Mesenchymal stem cell (in vitro differentiated cells and primary cell): ENCODE measurements around the gene PCDHB1.
A peak's percentile ranks its signal among the peaks of the same experiment; 100 is the strongest.
"Not testable (repeated sequence)": the region's sequence is repeated elsewhere in the genome, so short reads cannot be mapped to it uniquely, and the experiment has no call there.

Experiments used
- DNase-seq: peaks from one replicate; pipeline ENCODE4 v3.0.0-alpha.2; 2013
- H2AFZ ChIP-seq: one replicate; pipeline ENCODE4 v1.6.1; 2013; ENCODE audit warnings: low read depth, mild to moderate bottlenecking, control low read depth, inconsistent platforms, low read length, moderate library complexity
- H2AK5ac ChIP-seq: 2 replicates; pipeline ENCODE4 v1.6.1; 2013; ENCODE audit warnings: low read length, moderate library complexity, mild to moderate bottlenecking, inconsistent platforms; ENCODE audit not compliant: severe bottlenecking
- H2BK120ac ChIP-seq: one replicate; pipeline ENCODE4 v1.6.1; 2013; ENCODE audit warnings: low read depth, mild to moderate bottlenecking, inconsistent platforms, low read length, moderate library complexity
- H2BK12ac ChIP-seq, 2 experiments: one replicate each; pipeline ENCODE4 v1.6.1; 2013; ENCODE audit warnings: inconsistent platforms in 2 of 2, low read length in 2 of 2, mild to moderate bottlenecking in 2 of 2, moderate library complexity in 2 of 2, control low read depth in 1 of 2
- H2BK15ac ChIP-seq: one replicate; pipeline ENCODE4 v1.6.1; 2013; ENCODE audit warnings: mild to moderate bottlenecking, low read depth, inconsistent platforms; ENCODE audit not compliant: poor library complexity, severe bottlenecking
- H2BK5ac ChIP-seq: 2 replicates; pipeline ENCODE4 v1.6.1; 2013; ENCODE audit warnings: low read depth, mild to moderate bottlenecking, low read length, control low read depth, inconsistent platforms; ENCODE audit not compliant: poor library complexity, severe bottlenecking
- H3K14ac ChIP-seq, 2 experiments: one replicate each; pipeline ENCODE4 v1.6.1; 2013; ENCODE audit warnings: inconsistent platforms in 2 of 2, low read length in 2 of 2, control low read depth in 1 of 2, mild to moderate bottlenecking in 1 of 2, moderate library complexity in 1 of 2
- H3K18ac ChIP-seq, 2 experiments: one replicate each; pipeline ENCODE4 v1.6.1; 2013; ENCODE audit warnings: inconsistent platforms in 2 of 2, low read length in 2 of 2, control low read depth in 1 of 2, low read depth in 1 of 2, mild to moderate bottlenecking in 1 of 2
- H3K23ac ChIP-seq, 2 experiments: one replicate each; pipeline ENCODE4 v1.6.1; 2013; ENCODE audit warnings: inconsistent platforms in 2 of 2, low read length in 2 of 2, mild to moderate bottlenecking in 2 of 2, moderate library complexity in 2 of 2, control low read depth in 1 of 2
- H3K27ac ChIP-seq: 2 replicates; pipeline ENCODE4 v1.5.1; 2013; ENCODE audit warnings: mild to moderate bottlenecking, moderate library complexity, low read length, control low read depth, inconsistent platforms; ENCODE audit not compliant: poor library complexity, severe bottlenecking
- H3K27me3 ChIP-seq, 2 experiments: 2 replicates each; pipeline versions ENCODE4 v1.6.1 to v1.7.0; 2013; ENCODE audit warnings: low read length in 2 of 2, mild to moderate bottlenecking in 2 of 2, moderate library complexity in 2 of 2, control low read depth in 1 of 2, inconsistent platforms in 1 of 2; ENCODE audit not compliant: control insufficient read depth in 1 of 2, insufficient read depth in 1 of 2
- H3K36me3 ChIP-seq, 2 experiments: 2 replicates each; pipeline versions ENCODE4 v1.6.1 to v1.7.0; 2013; ENCODE audit warnings: low read length in 2 of 2, control low read depth in 1 of 2, inconsistent platforms in 1 of 2, low read depth in 1 of 2, mild to moderate bottlenecking in 1 of 2; ENCODE audit not compliant: insufficient read depth in 2 of 2, control insufficient read depth in 1 of 2
- H3K4ac ChIP-seq, 2 experiments: one replicate each; pipeline ENCODE4 v1.6.1; 2013; ENCODE audit warnings: inconsistent platforms in 2 of 2, low read length in 2 of 2, mild to moderate bottlenecking in 2 of 2, moderate library complexity in 2 of 2, control low read depth in 1 of 2, low read depth in 1 of 2
- H3K4me1 ChIP-seq: 2 replicates; pipeline ENCODE4 v1.6.1; 2013; ENCODE audit warnings: low read depth, low read length, control low read depth; ENCODE audit not compliant: control insufficient read depth, insufficient read depth
- H3K4me2 ChIP-seq: 2 replicates; pipeline ENCODE4 v1.6.1; 2013; ENCODE audit warnings: low read length, mild to moderate bottlenecking, inconsistent platforms; ENCODE audit not compliant: poor library complexity, severe bottlenecking
- H3K4me3 ChIP-seq, 2 experiments: 2 replicates each; pipeline versions ENCODE4 v1.5.1 to v1.7.0; 2013; ENCODE audit warnings: low read length in 2 of 2, mild to moderate bottlenecking in 2 of 2, control low read depth in 1 of 2, low read depth in 1 of 2; ENCODE audit not compliant: insufficient read depth in 1 of 2
- H3K79me1 ChIP-seq: replicated peaks from 2 replicates; pipeline ENCODE4 v1.6.1; 2013; ENCODE audit warnings: mild to moderate bottlenecking, control low read depth, low read length, inconsistent platforms; ENCODE audit not compliant: poor library complexity, severe bottlenecking
- H3K9ac ChIP-seq: 2 replicates; pipeline ENCODE4 v1.7.0; 2013; ENCODE audit warnings: mild to moderate bottlenecking, low read length, moderate library complexity
- H3K9me3 ChIP-seq: 2 replicates; pipeline ENCODE4 v1.7.0; 2013; ENCODE audit warnings: mild to moderate bottlenecking, low read length; ENCODE audit not compliant: control insufficient read depth
- H4K8ac ChIP-seq: one replicate; pipeline ENCODE4 v1.6.1; 2013; ENCODE audit warnings: inconsistent platforms, mild to moderate bottlenecking, low read length, moderate library complexity
- H4K91ac ChIP-seq: one replicate; pipeline ENCODE4 v1.6.1; 2013; ENCODE audit warnings: mild to moderate bottlenecking, low read length, inconsistent platforms
- WGBS: methylation state at CpG from one replicate; pipeline ENCODE4 v1.1.7; 2013; ENCODE audit warnings: mixed read lengths; 5-methylcytosine and 5-hydroxymethylcytosine counted together

Gene PCDHB1

DNA sequence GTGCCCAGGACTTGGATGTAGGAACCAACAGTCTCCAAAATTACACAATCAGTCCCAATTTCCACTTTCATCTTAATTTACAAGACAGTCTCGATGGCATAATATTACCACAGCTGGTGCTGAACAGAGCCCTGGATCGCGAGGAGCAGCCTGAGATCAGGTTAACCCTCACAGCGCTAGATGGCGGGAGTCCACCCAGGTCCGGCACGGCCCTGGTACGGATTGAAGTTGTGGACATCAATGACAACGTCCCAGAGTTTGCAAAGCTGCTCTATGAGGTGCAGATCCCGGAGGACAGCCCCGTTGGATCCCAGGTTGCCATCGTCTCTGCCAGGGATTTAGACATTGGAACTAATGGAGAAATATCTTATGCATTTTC lies 44.1 kb downstream of the PCDHB1 start:
- H2BK15ac ChIP-seq, result no peak overlapping the region

GRCh38 chr5:141096181-141096580 lies 45.0 kb downstream of the PCDHB1 start:
- H4K8ac ChIP-seq, H2BK12ac ChIP-seq, H2BK15ac ChIP-seq, H3K4me3 ChIP-seq, H2AK5ac ChIP-seq, H2AFZ ChIP-seq, H2BK5ac ChIP-seq, H3K27me3 ChIP-seq, DNase-seq, H2BK120ac ChIP-seq, H3K9ac ChIP-seq, H3K4me1 ChIP-seq, H3K27ac ChIP-seq, H3K4me2 ChIP-seq, H3K18ac ChIP-seq, H3K4ac ChIP-seq, H3K23ac ChIP-seq, H3K14ac ChIP-seq, H4K91ac ChIP-seq: not testable (repeated sequence)
- H3K9me3 ChIP-seq, result peaks cover 40% of the 10 kb centered on the region
- peaks cover 0 to 23% of the 10 kb centered on the region in 2 experiments for H3K36me3 ChIP-seq
- H3K79me1 ChIP-seq, result peaks cover 11% of the 10 kb centered on the region
- WGBS, result no CpG with 5 or more reads among the region's 46 CpGs

More for the DNA sequence above, 44.1 kb downstream of the PCDHB1 start:
- Histone ChIP-seq H2AK5ac (no peak overlapping the region), H3K4me1 (peaks cover 2% of the 10 kb centered on the region), H4K8ac (no peak overlapping the region), H2BK12ac (no peak overlapping the region), H3K79me1 (peaks cover 4% of the 10 kb centered on the region), H2AFZ (no peak overlapping the region), H3K4ac (peak overlapping the region in 1 of 2 experiments; percentile 53), H2BK5ac (no peak overlapping the region), H3K27ac (no peak overlapping the region), H3K14ac (peak overlapping the region in 1 of 2 experiments; percentile 51), H3K4me3 (peak overlapping the region; percentile 54 to 72), H3K27me3 (no peaks in the 10 kb centered on the region), H3K36me3 (peaks cover 0 to 15% of the 10 kb centered on the region in 2 experiments), H3K18ac (no peak overlapping the region), H2BK120ac (no peak overlapping the region), H3K4me2 (peak overlapping the region; percentile 41), H3K9ac (peak overlapping the region; percentile 83), H3K23ac (no peak overlapping the region), H3K9me3 (peaks cover 33% of the 10 kb centered on the region), H4K91ac (no peak overlapping the region)
- WGBS, result 83% methylated on average over 12 of the region's 12 CpGs
- DNase-seq, result peak; percentile 23

DNA sequence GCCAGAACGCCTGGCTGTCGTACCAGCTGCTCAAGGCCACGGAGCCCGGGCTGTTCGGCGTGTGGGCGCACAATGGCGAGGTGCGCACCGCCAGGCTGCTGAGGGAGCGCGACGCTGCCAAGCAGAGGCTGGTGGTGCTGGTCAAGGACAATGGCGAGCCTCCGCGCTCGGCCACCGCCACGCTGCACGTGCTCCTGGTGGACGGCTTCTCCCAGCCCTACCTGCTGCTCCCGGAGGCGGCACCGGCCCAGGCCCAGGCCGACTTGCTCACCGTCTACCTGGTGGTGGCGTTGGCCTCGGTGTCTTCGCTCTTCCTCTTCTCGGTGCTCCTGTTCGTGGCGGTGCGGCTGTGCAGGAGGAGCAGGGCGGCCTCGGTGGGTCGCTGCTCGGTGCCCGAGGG lies 45.4 kb downstream of the PCDHB1 start:
- H3K4ac ChIP-seq, H2BK5ac ChIP-seq, H2AFZ ChIP-seq, H3K4me3 ChIP-seq, H3K18ac ChIP-seq, H3K4me1 ChIP-seq, H2AK5ac ChIP-seq, H2BK120ac ChIP-seq, H4K91ac ChIP-seq, DNase-seq, H3K27me3 ChIP-seq, H3K4me2 ChIP-seq, H2BK15ac ChIP-seq, H3K23ac ChIP-seq, H4K8ac ChIP-seq, H3K27ac ChIP-seq, H2BK12ac ChIP-seq, H3K14ac ChIP-seq, H3K9ac ChIP-seq: not testable (repeated sequence)
- Histone ChIP-seq H3K79me1 (peaks cover 13% of the 10 kb centered on the region), H3K9me3 (peaks cover 44% of the 10 kb centered on the region), H3K36me3 (peaks cover 0 to 26% of the 10 kb centered on the region in 2 experiments)
- WGBS, result 98% methylated on average over 20 of the region's 38 CpGs

GRCh38 chr5:141100243-141100805 lies 49.1 kb downstream of the PCDHB1 start, which contains the start of gene PCDHB3:
Gene PCDHB3 (plus strand): TSS chr5:141100473. CDS start chr5:141100650, 177 bp downstream.
- peak within 1 kb of the TSS in 1 of 2 experiments; percentile 50 for H3K4me3 ChIP-seq
- H2BK12ac ChIP-seq, result no peak within 1 kb of the TSS
- peak; percentile 38 for DNase-seq
- H3K14ac ChIP-seq, result no peak within 1 kb of the TSS
- no peak within 1 kb of the TSS for H2BK120ac ChIP-seq
- H3K4me2 ChIP-seq, result no peak within 1 kb of the TSS
- peak within 1 kb of the TSS; percentile 66 for H3K9ac ChIP-seq
- H3K27me3 ChIP-seq, result no peaks in the 10 kb centered on the region
- H4K91ac ChIP-seq, result no peak within 1 kb of the TSS
- H3K18ac ChIP-seq, result no peak within 1 kb of the TSS
- 70% methylated on average over 19 of the region's 19 CpGs for WGBS
- no peak within 1 kb of the TSS for H2AFZ ChIP-seq
- H3K9me3 ChIP-seq, result peaks cover 29% of the 10 kb centered on the region
- H3K36me3 ChIP-seq, result peaks cover 0 to 37% of the 10 kb centered on the region in 2 experiments
- no peak within 1 kb of the TSS for H2BK15ac ChIP-seq
- H2AK5ac ChIP-seq, result no peak within 1 kb of the TSS
- no peak within 1 kb of the TSS for H4K8ac ChIP-seq
- no peak within 1 kb of the TSS for H3K23ac ChIP-seq
- no peak within 1 kb of the TSS for H3K4ac ChIP-seq
- H3K4me1 ChIP-seq, result peaks cover under 1% of the 10 kb centered on the region
- H3K79me1 ChIP-seq, result peaks cover 19% of the 10 kb centered on the region
- H2BK5ac ChIP-seq, result no peak within 1 kb of the TSS
- H3K27ac ChIP-seq, result no peak within 1 kb of the TSS
